ENCODE results near the gene KCP.

The KCP gene

GRCh38 chr7:128923411-128923800 is 12.9 kb upstream of the KCP start:
- TF ChIP-seq ZFX (IDR thresholded peaks at IDR 0.05; ENCODE audit: borderline replicate concordance) (no peak), CTCF (IDR thresholded peaks at IDR 0.05) (no peak)
- no peak overlapping the region for H3K27ac ChIP-seq

GRCh38 chr7:128922496-128923410 is 12.2 kb upstream of the KCP start:
- TF ChIP-seq ZFX (IDR thresholded peaks at IDR 0.05; ENCODE audit: borderline replicate concordance) = no peak
- no peak for TF ChIP-seq CTCF (IDR thresholded peaks at IDR 0.05)
- no peak overlapping the region for H3K27ac ChIP-seq

GRCh38 chr7:128921866-128922440 is 11.4 kb upstream of the KCP start:
- TF ChIP-seq ZFX (IDR thresholded peaks at IDR 0.05; ENCODE audit: borderline replicate concordance) (no peak), CTCF (IDR thresholded peaks at IDR 0.05) (no peak)
- H3K27ac ChIP-seq = no peak overlapping the region

GRCh38 chr7:128920913-128921582 is 10.5 kb upstream of the KCP start:
- H3K27ac ChIP-seq = no peak overlapping the region
- TF ChIP-seq ZFX (IDR thresholded peaks at IDR 0.05; ENCODE audit: borderline replicate concordance) (no peak), CTCF (IDR thresholded peaks at IDR 0.05) (no peak)

- no peak overlapping the region for H3K27ac ChIP-seq
- TF ChIP-seq CTCF (IDR thresholded peaks at IDR 0.05) (no peak), ZFX (IDR thresholded peaks at IDR 0.05; ENCODE audit: borderline replicate concordance) (no peak)
Observed at GRCh38 chr7:128919881-128920799, 9.6 kb upstream of the KCP start.

- no peak overlapping the region for H3K27ac ChIP-seq
- TF ChIP-seq CTCF (IDR thresholded peaks at IDR 0.05) = no peak
- TF ChIP-seq ZFX (IDR thresholded peaks at IDR 0.05; ENCODE audit: borderline replicate concordance) = no peak
Observed at GRCh38 chr7:128919241-128919640, 8.7 kb upstream of the KCP start.

All from 22Rv1 (cell line).